GM23248 (cell line): ENCODE measurements around the gene PEAK1.
"Not testable (repeated sequence)": the region's sequence is repeated elsewhere in the genome, so short reads cannot be mapped to it uniquely, and the experiment has no call there.

Experiments
- EZH2 ChIP-seq: fragments of 200-600 bp; sonication (generic); IDR thresholded peaks from 2 replicates; pipeline ENCODE4 v1.6.1; 2018; ENCODE audit warnings: antibody characterized with exemption, mild to moderate bottlenecking; ENCODE audit not compliant: insufficient read depth, poor library complexity, severe bottlenecking
- EZH2phosphoT487 ChIP-seq: fragments of 200-600 bp; sonication (generic); IDR thresholded peaks from 2 replicates; pipeline ENCODE4 v1.6.1; 2018; ENCODE audit warnings: antibody characterized with exemption, moderate library complexity, mild to moderate bottlenecking, low read depth; ENCODE audit not compliant: insufficient read depth

DNA sequence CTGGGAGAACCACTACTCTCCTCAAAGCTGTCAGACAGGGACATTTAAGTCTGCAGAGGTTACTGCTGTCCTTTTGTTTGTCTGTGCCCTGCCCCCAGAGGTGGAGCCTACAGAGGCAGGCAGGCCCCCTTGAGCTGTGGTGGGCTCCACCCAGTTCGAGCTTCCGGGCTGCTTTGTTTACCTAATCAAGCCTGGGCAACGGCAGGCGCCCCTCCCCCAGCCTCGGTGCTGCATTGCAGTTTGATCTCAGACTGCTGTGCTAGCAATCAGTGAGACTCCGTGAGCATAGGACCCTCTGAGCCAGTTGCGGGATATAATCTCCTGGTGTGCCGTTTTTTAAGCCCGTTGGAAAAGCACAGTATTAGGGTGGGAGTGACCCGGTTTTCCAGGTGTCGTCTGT lies 263.9 kb downstream of the PEAK1 start:
- TF ChIP-seq EZH2, EZH2phosphoT487: not testable (repeated sequence)
